MV-4-11 (cell line): ENCODE data around the gene PSME3IP1.
A peak's percentile ranks its signal among the peaks of the same experiment; 100 is the strongest.
"Not testable (repeated sequence)": the region's sequence is repeated elsewhere in the genome, so short reads cannot be mapped to it uniquely, and the experiment has no call there.

Experiments used
- DNase-seq: peaks from one replicate; lab custom pipeline; 2025; lab: John Stamatoyannopoulos, UW

Gene PSME3IP1

DNA sequence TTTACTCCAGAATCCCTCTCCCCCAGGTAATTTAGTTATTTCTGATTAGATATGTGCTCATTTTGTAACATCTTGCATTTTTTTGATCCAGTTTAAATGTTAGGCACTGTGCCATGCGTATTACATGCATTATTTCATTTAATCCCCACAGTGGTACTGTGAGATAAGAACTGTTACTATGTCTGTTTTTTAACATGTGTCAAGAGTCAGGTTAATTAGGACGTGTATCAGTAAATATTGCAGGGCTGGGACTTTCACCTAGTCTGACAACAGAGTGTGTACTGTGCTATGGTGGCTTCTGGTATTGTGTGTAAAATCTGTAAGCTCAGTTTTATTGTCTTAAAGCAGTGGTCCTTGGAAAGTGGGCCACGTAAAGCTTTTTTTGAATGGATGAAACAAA is 10.9 kb upstream of the PSME3IP1 start:
- DNase-seq = no peak

DNA sequence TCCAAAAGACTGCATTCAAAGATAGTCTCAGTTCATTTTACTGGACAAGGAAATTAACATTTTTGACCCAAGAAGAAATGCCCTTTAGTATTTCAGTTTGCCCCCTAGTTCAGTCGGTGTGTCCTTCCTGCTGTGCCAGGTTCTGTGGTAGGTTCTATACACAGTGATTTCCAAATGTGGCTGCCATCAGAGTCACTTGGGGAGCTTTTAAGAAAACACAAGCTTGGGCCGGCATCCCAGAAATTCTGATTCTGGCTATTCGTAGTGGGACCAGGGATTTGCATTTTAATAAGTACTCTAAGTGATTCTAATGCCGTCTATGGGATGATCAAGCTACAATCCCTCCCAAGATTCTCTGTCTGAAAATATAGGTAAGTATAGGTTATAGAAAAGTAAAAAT is 10.4 kb upstream of the PSME3IP1 start:
- no peak for DNase-seq

DNA sequence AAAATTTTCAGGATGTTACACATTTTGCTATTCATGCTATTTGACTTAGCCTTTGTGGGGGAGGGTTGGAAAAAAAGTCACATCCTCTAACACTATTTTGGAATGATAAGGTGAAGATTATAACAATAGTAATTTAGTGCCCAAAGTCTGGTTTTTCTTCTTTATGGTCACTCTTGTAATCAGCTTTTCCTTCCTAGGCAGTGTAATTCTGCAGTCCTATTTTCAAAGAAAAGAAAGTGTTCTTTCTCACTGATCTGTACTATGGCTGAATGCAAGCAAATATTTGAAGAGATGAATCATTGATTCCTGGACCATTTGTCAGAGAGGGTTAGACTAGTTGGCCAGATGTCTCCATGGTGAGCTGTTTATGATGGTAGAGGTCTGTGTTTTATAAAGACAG is 8.7 kb upstream of the PSME3IP1 start:
- no peak for DNase-seq

DNA sequence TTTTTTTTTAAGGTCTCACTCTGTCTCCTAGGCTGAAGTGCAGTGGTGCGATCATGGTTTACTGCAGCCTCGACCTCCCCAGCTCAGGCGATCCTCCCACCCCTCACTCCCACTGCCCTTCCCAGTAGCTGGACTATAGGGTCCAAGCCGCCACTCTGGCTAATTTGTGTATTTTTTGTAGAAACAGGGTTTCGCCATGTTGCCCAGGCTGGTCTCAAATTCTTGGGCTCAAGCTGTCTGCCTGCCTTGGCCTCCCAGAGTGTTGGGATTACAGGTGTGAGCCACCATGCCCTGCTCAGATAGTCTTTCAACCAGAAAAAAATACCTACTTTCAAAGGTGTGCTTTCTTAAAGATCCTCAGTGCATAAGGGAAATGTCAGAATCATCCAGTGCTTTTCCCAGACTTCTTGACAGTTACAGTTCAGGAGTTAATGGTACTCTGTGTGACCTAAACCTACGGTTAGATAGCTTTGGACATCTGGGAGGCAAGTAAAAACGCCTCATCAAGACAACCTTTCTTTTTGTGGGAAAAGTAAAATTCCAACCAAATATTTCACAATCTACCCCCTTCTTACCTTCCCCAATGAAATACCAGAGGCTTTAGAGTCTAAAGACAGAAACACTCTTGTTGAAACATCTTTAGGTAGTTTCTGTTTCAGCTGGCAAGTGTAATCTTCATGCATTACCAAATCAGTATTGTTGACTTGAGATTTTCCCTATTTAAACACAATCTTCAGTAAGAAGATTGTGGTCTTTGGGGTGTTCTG is 7.1 kb upstream of the PSME3IP1 start:
- no peak for DNase-seq

DNA sequence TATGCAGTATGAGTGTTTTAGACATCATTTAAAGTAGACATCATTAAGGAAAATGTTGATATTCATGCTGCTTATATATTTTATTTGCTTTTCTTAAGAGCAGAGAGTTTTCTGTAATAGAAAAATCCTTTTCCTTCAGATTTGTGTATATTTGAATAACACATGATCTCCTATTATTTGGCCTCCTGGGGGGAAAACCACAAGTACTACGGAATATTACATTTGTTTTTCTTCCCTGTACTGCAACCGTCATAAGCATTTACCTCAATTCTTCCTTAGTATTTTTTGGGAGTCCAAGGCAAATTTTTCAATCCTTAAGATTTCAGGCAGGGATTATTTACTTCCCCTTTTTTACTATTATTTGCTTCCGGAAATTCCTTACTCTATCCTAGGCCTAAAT is 6.3 kb upstream of the PSME3IP1 start:
- DNase-seq = no peak

DNA sequence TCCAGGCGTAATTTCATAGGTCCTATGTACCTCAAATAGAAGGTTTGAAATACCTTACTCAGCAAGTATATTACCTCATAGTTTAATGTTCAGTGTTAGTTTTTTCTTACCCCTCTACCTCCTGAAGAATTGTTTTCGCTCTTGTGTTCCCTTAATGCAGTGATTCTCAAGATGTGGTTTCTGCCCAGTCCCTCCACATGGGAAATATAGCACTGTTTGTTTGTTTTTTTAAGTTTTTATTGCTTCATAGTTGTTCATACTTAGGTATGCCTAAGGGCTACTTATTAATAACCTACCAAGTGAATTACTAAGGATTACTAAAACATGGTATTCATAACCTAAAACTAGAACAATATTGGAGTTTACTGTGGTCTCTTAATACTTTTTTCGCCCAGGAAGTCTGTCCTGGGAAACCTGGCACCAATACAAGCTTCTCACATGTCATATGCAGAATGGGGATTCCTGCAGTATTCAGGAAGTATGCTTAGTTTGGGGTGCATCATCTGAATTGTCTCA is 5.3 kb upstream of the PSME3IP1 start:
- DNase-seq = no peak

DNA sequence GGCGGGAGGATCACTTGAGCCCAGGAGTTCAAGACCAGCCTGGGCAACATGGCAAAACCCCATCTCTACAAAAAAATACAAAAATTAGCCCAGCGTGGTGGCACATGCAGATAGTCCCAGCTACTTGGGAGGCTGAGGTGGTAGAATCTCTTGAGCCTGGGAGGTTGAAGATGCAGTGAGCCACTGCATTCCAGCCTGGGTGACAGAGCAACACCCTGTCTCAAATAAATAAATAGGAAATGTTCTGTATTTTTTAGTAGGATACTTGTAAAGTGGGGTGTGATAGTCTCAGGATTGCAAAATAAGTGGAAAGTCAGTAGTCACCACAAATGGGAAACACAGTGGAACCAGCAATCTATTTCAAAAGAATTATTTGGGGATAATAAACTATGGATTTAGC is 4.3 kb upstream of the PSME3IP1 start:
- no peak for DNase-seq

DNA sequence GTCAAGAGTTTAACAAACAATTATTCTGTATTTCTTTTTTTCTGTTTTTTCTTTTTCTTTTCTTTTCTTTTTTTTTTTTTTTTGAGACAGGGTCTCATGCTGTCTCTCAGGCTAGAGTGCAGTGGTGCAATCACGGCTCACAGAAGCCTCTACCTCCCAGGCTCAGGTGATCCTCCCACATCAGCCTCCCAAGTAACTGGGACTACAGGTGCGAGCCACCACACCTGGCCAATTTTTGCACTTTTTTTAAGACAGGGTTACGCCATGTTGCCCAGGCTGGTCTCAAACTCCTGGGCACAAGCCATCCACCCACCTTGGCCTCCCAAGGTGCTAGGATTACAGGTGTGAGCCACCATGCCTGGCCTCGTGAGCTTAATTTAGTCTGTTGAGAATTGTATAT is 3.7 kb upstream of the PSME3IP1 start:
- not testable (repeated sequence) for DNase-seq

DNA sequence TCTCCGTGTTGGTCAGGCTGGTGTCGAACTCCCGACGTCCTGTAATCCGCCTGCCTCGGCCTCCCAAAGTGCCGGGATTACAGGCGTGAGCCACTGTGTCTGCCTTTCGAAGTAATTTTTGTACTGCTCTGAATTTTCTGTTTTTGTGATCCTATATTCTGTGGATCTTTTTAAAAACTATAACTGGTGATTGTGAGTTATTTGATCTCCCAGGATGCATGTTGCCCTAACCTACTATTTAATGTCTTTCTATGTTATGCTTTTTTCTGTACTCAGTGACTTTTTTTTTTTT is 2.8 kb upstream of the PSME3IP1 start:
- DNase-seq = no peak

DNA sequence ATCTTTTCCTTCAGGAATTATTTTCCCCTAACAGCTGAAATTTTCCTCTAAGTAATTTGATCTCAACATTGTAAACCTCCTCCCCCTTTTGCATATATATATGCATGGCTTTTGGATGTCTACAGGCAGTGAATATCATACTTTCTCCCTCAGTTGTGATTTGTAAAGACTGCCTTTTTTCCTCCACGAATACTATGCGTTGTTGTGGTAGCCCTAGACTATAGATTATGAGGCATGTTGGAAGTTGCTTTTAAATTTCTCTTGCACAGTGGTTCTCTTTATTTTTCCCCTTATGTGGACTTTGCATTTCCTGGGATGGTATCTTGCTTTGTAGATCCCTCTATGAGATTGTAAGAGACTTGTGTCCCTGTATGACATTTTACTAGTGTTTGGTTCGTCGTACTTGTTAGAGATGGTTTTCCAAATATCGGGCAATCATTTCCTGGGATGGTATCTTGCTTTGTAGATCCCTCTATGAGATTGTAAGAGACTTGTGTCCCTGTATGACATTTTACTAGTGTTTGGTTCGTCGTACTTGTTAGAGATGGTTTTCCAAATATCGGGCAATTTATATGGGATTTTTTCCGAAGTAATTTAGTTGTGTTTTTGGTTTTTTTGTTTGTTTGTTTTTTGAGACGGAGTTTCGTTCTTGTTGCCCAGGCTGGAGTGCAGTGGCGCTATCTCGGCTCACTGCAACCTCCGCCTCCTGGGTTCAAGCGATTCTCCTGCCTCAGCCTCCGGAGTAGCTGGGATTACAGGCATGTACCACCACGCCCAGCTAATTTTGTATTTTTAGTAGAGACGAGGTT is 2.3 kb upstream of the PSME3IP1 start:
- not testable (repeated sequence) for DNase-seq

DNA sequence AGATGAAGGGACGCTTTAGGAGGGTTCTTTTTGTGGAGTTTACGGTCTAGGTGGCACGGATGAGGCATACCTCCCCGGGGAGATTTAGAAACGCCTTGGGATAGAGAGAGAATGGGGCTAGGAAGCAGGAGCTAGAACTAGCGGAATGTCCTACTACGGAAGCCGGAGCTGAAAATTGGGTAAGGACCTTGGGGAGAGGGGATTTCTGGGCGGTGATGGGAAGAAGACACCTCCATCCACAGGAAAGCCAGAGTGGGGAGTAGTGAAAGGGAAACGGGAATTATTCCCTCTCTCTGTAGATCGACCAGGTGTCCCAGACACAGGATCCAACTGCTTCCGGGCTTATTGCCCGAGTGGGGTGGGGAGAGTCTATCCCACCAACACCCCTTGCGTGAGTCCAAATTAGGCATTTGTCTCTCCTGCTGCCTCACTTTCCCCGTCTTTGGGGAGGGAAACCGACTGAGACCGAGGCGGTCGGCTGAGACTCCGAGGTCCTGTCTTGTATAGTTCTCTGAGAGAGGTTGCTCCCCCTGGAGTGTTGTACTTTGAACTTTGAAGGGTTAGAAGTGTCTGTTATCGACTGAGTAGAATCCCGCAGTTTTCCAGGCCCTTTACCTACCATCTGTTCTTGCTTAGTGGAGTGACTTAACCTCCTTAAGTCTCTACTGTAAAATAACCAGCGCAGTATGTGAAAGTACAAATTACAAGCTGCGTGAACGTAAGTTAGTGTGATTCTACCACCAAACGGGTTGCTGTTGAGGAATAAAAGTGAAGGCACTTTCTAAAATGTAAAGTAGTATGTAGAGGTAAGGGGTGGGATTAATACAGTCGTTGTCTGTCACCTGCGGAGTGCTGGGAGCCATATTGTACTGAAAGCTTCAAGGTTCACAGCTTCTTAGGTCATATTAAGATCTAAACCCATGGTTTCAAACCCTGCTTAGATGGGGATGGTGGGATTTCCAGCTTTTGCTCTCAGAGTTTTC is 1.3 kb upstream of the PSME3IP1 start:
- DNase-seq = peak; percentile 8

DNA sequence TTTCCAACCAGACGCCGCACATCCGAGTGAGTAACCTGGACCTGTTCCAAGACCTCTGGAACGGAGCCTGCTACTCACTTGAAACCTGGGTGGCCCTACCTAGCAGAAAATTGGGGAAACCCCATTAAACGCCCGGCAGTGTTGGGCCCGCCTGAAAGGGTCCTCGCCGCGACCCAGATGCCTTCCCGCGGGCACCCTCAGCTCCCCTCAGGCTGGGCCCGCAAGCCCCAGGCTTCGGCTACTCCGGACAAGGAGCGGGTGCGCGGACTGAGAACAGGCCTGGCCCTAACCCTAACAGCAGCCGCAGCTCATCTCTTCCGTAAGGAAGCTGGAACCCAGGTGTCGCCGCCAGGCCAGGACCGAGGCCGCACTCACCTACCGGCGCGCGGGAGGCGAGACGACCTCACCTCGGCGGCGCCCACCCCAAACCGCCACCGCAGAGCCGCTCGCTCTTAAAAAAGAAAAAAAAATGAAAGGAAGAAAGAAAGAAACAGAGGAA is 344 bp downstream of the PSME3IP1 start:
- no peak for DNase-seq

DNA sequence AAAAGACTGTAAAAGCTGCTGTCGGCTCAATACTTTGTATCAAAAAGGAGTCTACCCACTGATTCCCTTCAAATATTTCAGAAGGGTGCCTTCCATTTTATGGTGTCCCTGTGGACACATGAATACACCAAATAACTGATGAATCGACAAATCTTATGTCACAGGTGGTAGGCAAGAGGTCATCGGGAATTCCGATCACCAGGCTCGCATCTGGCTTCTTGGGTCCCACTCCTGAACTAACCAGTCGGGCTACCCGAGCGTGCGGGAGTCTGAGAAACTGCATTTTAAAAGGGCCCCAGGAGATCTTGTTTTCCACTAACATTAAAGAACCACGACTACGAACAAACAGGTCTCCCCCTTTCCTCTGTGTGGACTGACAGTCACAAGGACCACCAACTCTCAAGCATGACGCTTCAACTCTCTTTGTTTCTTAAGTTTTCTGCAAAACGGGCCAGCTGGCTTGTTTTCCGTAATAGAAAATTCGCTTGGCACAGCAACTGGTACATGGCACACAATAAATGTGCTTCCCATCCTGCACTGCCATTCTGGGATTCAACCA is 873 bp downstream of the PSME3IP1 start:
- no peak for DNase-seq

DNA sequence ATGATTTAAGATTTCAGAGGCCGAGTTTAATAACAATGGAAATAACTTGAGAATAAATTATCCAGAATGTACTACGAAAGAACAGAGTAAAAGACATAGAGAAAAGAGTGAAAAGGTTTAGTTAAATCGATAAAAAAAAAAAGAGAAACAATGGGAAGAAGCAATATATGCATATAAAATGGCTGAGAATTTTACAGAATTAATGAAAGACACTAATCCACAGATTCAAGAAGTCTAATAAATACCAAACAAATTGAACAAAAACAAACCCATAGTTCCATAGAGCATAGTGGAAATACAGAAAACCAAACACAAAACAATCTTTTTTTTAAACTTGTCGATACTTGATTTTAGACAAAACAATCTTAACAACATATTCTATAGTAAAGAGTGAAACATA is 1.7 kb downstream of the PSME3IP1 start:
- no peak for DNase-seq

DNA sequence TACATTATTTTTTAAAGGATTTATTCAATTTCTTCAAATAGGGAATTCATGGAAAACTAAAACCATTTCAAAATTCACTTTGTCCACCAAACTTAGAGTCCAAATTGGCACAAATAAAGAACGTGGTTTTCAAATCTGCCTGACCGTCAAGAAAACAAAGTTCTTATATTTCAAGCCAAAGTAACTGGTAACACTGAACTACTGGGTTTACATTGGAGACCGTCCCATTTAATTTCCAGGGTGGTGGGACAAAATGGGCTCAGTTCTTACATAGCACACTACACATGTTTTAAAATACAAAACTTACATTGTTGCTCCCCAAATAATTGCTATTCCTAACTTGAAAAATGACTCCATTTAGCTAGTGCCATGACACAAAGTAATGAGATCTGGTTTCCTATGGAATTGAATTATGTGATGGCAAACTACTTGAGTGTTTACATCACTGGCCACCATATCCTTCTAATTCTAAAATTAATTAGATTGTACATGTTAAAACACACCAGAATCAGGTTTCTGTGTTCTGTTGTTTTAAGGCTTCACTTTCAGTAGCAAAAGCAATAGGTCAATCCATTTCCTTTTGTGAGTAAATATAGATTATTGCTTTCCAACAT is 6.5 kb downstream of the PSME3IP1 start:
- DNase-seq = no peak

DNA sequence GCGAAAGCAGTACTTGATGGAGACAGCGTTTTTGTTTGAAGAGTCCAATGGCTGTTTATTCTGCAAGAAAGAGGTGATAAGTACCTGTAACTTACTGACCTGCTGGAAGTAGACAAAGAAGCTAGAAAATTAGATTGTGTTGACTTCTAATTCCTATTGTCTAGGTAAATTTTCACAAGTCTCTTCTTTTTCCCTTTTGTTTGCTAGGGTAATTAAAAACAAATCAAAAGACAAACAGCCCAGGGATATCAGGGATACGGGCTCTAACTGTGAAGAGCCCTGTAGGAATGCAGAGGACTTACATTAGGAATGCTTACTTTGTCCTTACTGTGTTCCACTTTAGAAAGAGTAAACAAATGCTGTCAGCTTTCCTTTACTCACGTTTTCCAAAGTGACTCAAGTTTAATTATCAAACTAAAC is 7.0 kb downstream of the PSME3IP1 start:
- no peak for DNase-seq

DNA sequence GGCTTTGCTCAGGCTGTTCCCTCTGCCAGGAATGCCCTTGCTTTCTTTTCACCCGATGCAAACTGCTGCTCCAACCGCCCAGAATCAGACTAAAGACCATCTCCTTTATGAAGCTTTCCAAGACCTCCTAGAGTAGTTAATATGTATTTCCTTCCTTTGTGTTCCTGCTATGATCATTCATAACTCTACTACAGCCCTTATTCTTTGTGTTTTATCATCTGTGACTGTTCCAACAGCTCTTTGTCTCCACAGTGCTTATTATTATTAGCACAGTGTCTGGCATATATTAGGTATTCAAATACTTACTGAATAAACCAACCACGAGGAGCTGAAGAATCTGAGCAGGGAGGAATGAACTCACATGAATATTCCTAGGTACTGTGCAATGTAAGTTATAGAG is 7.6 kb downstream of the PSME3IP1 start:
- DNase-seq = no peak

DNA sequence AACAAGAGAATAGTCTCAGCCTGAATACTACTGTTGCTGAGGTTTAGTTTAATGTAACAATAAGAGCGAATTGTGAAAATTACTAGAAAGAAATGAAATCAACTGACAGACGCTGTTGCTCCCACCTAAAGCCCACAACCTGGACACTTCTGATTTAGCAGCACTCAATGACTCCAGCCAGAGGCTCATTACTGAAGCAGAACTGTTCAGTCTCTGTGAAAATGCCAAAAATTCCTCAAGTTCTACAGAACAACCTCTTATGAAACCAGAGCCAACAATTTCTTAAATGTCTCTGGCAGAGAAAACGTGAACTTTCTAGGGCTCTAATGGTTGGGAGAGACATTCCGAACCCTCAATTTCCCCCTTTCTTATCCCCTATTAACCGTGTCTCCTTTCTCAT is 9.9 kb downstream of the PSME3IP1 start:
- no peak for DNase-seq

DNA sequence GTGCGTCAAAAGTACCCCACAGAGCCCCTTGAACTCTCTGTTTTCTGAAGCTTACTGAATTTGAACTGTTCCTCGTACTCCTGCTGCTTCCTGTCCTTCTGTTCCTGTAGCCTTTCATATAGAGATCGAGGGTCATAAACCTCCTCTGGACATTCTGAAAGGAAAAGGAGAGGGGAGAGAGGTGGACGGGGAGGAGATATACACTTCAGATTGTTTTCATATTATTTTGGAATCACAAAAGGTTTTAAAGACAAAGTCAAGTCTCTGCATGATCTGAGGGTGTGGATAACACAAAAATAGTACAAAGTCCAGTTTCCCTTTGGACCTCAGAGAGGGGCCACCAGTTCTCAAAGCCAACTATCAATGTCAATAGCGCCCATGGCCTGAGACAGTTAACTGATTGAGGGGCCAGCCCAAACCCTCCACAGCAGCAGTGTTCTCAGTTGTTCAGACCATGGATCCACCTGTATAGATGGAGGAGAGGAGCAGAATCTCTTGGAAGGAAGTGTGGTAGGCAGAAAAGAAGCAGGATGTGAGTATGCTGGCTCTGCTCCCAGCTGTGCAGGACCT is 13.0 kb downstream of the PSME3IP1 start:
- DNase-seq = no peak

DNA sequence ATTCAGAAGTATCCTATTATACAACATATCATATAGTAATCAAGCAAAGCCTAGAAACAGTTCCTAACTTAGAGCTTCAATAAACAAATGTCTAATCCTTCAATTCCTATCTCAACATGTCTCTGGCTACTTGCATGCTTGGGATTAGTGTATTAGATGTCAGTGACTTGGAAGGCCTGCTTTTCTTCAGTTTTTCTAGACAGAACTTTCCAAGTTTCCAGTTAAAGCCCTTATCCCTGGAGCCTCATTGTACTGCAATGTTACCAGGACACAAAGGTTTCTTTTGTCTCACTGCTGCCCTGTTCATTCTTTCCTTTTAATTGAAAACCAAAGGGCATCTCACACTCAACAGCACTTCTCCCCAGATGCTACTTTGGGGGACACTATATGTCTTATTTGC is 16.5 kb downstream of the PSME3IP1 start:
- DNase-seq = no peak

DNA sequence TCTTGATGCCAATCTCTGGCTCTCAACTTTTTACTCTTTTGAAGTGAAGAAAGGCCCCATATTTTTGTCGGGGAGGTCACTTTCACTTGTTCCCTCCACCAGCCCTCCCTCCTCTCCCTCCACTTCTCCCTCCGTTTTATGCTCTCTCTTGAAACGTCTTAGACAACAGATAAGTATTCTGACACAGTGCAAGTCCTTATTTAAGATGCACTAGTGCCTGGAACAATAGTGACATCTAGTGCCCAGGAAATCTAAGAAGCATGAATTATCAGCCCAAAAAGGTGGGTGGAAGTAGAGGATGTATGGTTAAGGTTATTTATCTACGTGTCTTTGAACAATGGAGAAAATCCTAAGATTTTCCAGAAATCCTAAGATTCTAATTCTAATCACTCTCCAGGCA is 17.9 kb downstream of the PSME3IP1 start:
- peak; percentile 82 for DNase-seq
